Measurements from ENCODE around the gene DYNC2LI1. TPM values are rescaled to one million over a fixed set of nuclear protein-coding genes. Genes with fewer than 3 reads are reported as not detected.

Gene DYNC2LI1

GRCh38 chr2:43851011-43851980 lies 77.5 kb downstream of the DYNC2LI1 start:
- Histone ChIP-seq H3K9ac (ENCODE audit: low read depth, low read length) (no peak overlapping the region), H3K4me1 (ENCODE audit: control insufficient read depth, insufficient read depth, low read length) (no peaks in the 10 kb centered on the region), H3K36me3 (ENCODE audit: insufficient read depth, low read length) (no peaks in the 10 kb centered on the region), H3K27me3 (ENCODE audit: control insufficient read depth, insufficient read depth, low read length) (peaks cover 66% of the 10 kb centered on the region), H3K4me3 (ENCODE audit: low read length) (no peak overlapping the region), H3K4me2 (ENCODE audit: low read length) (no peak overlapping the region), H3K9me3 (replicated peaks; ENCODE audit: low read length) (no peaks in the 10 kb centered on the region)

DNA sequence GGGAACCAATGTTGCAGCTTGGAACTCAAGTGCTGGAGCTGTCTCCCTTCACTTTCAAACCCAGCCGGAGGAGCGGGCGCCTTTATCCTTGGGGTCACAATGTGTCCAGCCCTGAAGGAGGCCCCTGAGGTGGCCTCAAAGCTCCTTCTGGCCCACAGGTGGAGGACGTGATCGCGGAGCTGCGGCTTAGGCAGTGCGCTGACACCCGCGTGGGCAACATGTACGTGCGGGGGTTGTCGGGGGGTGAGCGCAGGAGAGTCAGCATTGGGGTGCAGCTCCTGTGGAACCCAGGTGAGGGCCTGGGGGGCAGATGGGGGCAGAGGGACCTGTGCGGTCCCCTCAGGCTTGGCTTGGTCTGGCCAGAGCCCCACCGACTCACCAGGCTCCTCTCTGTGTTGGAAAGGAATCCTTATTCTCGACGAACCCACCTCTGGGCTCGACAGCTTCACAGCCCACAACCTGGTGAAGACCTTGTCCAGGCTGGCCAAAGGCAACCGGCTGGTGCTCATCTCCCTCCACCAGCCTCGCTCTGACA lies 78.4 kb downstream of the DYNC2LI1 start:
- no peaks in the 10 kb centered on the region for H3K9me3 ChIP-seq (replicated peaks; ENCODE audit: low read length)
- no peak overlapping the region for H3K4me2 ChIP-seq (ENCODE audit: low read length)
- no peaks in the 10 kb centered on the region for H3K36me3 ChIP-seq (ENCODE audit: insufficient read depth, low read length)
- no peaks in the 10 kb centered on the region for H3K4me1 ChIP-seq (ENCODE audit: control insufficient read depth, insufficient read depth, low read length)
- H3K9ac ChIP-seq (ENCODE audit: low read depth, low read length), result no peak overlapping the region
- no peak overlapping the region for H3K4me3 ChIP-seq (ENCODE audit: low read length)
- peaks cover 66% of the 10 kb centered on the region for H3K27me3 ChIP-seq (ENCODE audit: control insufficient read depth, insufficient read depth, low read length)

- Histone ChIP-seq H3K36me3 (ENCODE audit: insufficient read depth, low read length) (no peaks in the 10 kb centered on the region), H3K9ac (ENCODE audit: low read depth, low read length) (no peak overlapping the region), H3K4me1 (ENCODE audit: control insufficient read depth, insufficient read depth, low read length) (no peaks in the 10 kb centered on the region), H3K9me3 (replicated peaks; ENCODE audit: low read length) (no peaks in the 10 kb centered on the region), H3K4me2 (ENCODE audit: low read length) (no peak overlapping the region), H3K27me3 (ENCODE audit: control insufficient read depth, insufficient read depth, low read length) (peaks cover 73% of the 10 kb centered on the region), H3K4me3 (ENCODE audit: low read length) (no peak overlapping the region)
Observed at GRCh38 chr2:43853141-43854081, 79.6 kb downstream of the DYNC2LI1 start.

- Histone ChIP-seq H3K9ac (ENCODE audit: low read depth, low read length) (no peak overlapping the region), H3K9me3 (replicated peaks; ENCODE audit: low read length) (no peaks in the 10 kb centered on the region), H3K4me2 (ENCODE audit: low read length) (no peak overlapping the region), H3K4me3 (ENCODE audit: low read length) (no peak overlapping the region), H3K4me1 (ENCODE audit: control insufficient read depth, insufficient read depth, low read length) (no peaks in the 10 kb centered on the region), H3K27me3 (ENCODE audit: control insufficient read depth, insufficient read depth, low read length) (peaks cover 82% of the 10 kb centered on the region), H3K36me3 (ENCODE audit: insufficient read depth, low read length) (no peaks in the 10 kb centered on the region)
Observed at GRCh38 chr2:43854671-43855070, 80.8 kb downstream of the DYNC2LI1 start.

DNA sequence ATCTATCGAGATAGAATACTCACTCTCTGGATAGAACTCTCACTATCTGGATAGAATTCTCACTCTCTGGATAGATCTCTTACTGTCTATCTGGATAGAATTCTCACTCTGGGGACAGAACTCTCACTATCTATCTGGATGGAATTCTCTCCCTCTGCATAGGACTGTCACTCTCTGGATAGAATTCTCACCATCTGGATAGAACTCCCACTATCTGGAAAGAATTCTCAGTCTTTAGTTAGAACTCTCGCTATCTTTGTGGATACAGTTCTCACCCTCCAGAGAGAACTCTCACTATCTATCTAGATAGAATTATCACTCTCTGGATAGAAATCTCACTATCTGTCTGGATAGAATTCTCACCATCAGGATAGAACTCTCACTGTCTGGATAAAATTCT lies 81.5 kb downstream of the DYNC2LI1 start:
- Histone ChIP-seq H3K27me3 (ENCODE audit: control insufficient read depth, insufficient read depth, low read length) (peaks cover 85% of the 10 kb centered on the region), H3K9me3 (replicated peaks; ENCODE audit: low read length) (no peaks in the 10 kb centered on the region)

More for the DNA sequence above, 81.5 kb downstream of the DYNC2LI1 start:
- H3K36me3 ChIP-seq (ENCODE audit: insufficient read depth, low read length), result no peaks in the 10 kb centered on the region
- no peak overlapping the region for H3K4me3 ChIP-seq (ENCODE audit: low read length)
- no peak overlapping the region for H3K4me2 ChIP-seq (ENCODE audit: low read length)
- H3K4me1 ChIP-seq (ENCODE audit: control insufficient read depth, insufficient read depth, low read length), result no peaks in the 10 kb centered on the region
- H3K9ac ChIP-seq (ENCODE audit: low read depth, low read length), result no peak overlapping the region

Small RNAs within 50 kb of the gene (small RNA-seq; reads per million reads assigned to genes)
- not detected for gene RN7SKP66
